GM19240 (cell line): ENCODE measurements around the gene GLIS1.

Experiments
- DNase-seq: peaks from one replicate; pipeline ENCODE4 v3.0.0; 2011; ENCODE audit warnings: low spot score; ENCODE audit not compliant: insufficient read length

GLIS1 gene

GRCh38 chr1:53595906-53596305 lies 143.1 kb downstream of the GLIS1 start:
- DNase-seq, result no peak

- no peak for DNase-seq
These were observed 144.4 kb downstream of the GLIS1 start for GRCh38 chr1:53594391-53595180.

GRCh38 chr1:53593758-53594380 lies 145.1 kb downstream of the GLIS1 start:
- no peak for DNase-seq

- DNase-seq, result no peak
These were observed 145.8 kb downstream of the GLIS1 start for GRCh38 chr1:53592985-53593757.

- DNase-seq, result no peak
These were observed 146.4 kb downstream of the GLIS1 start for GRCh38 chr1:53592521-53592982.

GRCh38 chr1:53591924-53592323 lies 147.0 kb downstream of the GLIS1 start:
- DNase-seq, result no peak

- no peak for DNase-seq
These were observed 148.1 kb downstream of the GLIS1 start for GRCh38 chr1:53590531-53591515.

GRCh38 chr1:53590104-53590503 lies 148.9 kb downstream of the GLIS1 start:
- no peak for DNase-seq

GRCh38 chr1:53589043-53589887 lies 149.7 kb downstream of the GLIS1 start:
- DNase-seq, result no peak

GRCh38 chr1:53588053-53588779 lies 150.7 kb downstream of the GLIS1 start:
- DNase-seq, result no peak

- no peak for DNase-seq
These were observed 151.5 kb downstream of the GLIS1 start for GRCh38 chr1:53587252-53587988.

- no peak for DNase-seq
These were observed 152.2 kb downstream of the GLIS1 start for GRCh38 chr1:53586765-53587164.

GRCh38 chr1:53585565-53585964 lies 153.4 kb downstream of the GLIS1 start:
- no peak for DNase-seq

- DNase-seq, result no peak
These were observed 153.8 kb downstream of the GLIS1 start for GRCh38 chr1:53585129-53585528.

GRCh38 chr1:53584777-53585107 lies 154.2 kb downstream of the GLIS1 start:
- no peak for DNase-seq

GRCh38 chr1:53583868-53584776 lies 154.8 kb downstream of the GLIS1 start:
- DNase-seq, result no peak

GRCh38 chr1:53583021-53583867 lies 155.7 kb downstream of the GLIS1 start:
- DNase-seq, result no peak
